OCI-LY1 (cell line): ENCODE data around the gene ALDH1A3.

Source experiments
- H2AFZ ChIP-seq: fragments of 200-600 bp; sonication (generic), shearing (Covaris generic); 2 replicates; pipeline ENCODE4 v1.6.0; 2014; ENCODE audit warnings: antibody characterized with exemption, mild to moderate bottlenecking, low read length
- H3F3A ChIP-seq: fragments of 200-600 bp; sonication (generic), shearing (Covaris generic); 2 replicates; pipeline ENCODE4 v1.6.0; 2014; ENCODE audit warnings: mild to moderate bottlenecking, antibody characterized with exemption, low read length, moderate library complexity; ENCODE audit not compliant: insufficient read depth
- H3K27ac ChIP-seq: fragments of 200-600 bp; sonication (generic); 2 replicates; pipeline ENCODE4 v1.5.1; 2014; ENCODE audit warnings: low read length, mixed run types, mild to moderate bottlenecking, low read depth; ENCODE audit not compliant: poor library complexity, severe bottlenecking
- H3K27me3 ChIP-seq: fragments of 200-600 bp; sonication (generic); 2 replicates; pipeline ENCODE4 v1.6.0; 2014; ENCODE audit warnings: antibody characterized with exemption, mild to moderate bottlenecking, low read length, moderate library complexity; ENCODE audit not compliant: insufficient read depth
- H3K36me3 ChIP-seq: fragments of 200-600 bp; sonication (generic); 2 replicates; pipeline ENCODE4 v1.6.1; 2014; ENCODE audit warnings: mild to moderate bottlenecking, antibody characterized with exemption, low read length, moderate library complexity, mixed read lengths; ENCODE audit not compliant: insufficient read depth
- H3K4me1 ChIP-seq: fragments of 200-600 bp; sonication (generic); 2 replicates; pipeline ENCODE4 v1.5.1; 2014; ENCODE audit warnings: mild to moderate bottlenecking, low read length, moderate library complexity; ENCODE audit not compliant: insufficient read depth, severe bottlenecking
- H3K4me2 ChIP-seq: fragments of 200-600 bp; sonication (generic), shearing (Covaris generic); 2 replicates; pipeline ENCODE4 v1.6.1; 2014; ENCODE audit warnings: low read length
- H3K4me3 ChIP-seq: fragments of 200-600 bp; sonication (generic); 2 replicates; pipeline ENCODE4 v1.5.1; 2014; ENCODE audit warnings: low read length, low read depth, mild to moderate bottlenecking, mixed read lengths; ENCODE audit not compliant: poor library complexity, severe bottlenecking
- H3K79me2 ChIP-seq: fragments of 200-600 bp; shearing (Covaris generic); 2 replicates; pipeline ENCODE4 v1.6.1; 2016; ENCODE audit warnings: mixed run types, low read length, mixed read lengths; ENCODE audit not compliant: insufficient read depth
- H3K9ac ChIP-seq: fragments of 200-600 bp; sonication (generic), shearing (Covaris generic); 2 replicates; pipeline ENCODE4 v1.6.1; 2014; ENCODE audit warnings: mild to moderate bottlenecking, low read length, mixed read lengths
- H3K9me2 ChIP-seq: fragments of 200-600 bp; sonication (generic), shearing (Covaris generic); 2 replicates; pipeline ENCODE4 v1.6.1; 2014; ENCODE audit warnings: low read depth, mild to moderate bottlenecking, low read length, mixed read lengths
- H3K9me3 ChIP-seq: fragments of 200-600 bp; shearing (Covaris generic); 2 replicates; pipeline ENCODE4 v1.6.1; 2014; ENCODE audit warnings: low read length, mixed read lengths
- H4K20me1 ChIP-seq: fragments of 200-600 bp; sonication (generic), shearing (Covaris generic); 2 replicates; pipeline ENCODE4 v1.6.0; 2016; ENCODE audit warnings: mild to moderate bottlenecking, low read length; ENCODE audit not compliant: insufficient read depth
- CTCF ChIP-seq: fragments of 200-600 bp; sonication (generic), shearing (Covaris generic); IDR thresholded peaks from 2 replicates; pipeline ENCODE4 v1.5.1; 2017; ENCODE audit warnings: mild to moderate bottlenecking, antibody characterized with exemption, low read length, moderate library complexity, mixed read lengths
- EZH2 ChIP-seq: fragments of 200-600 bp; sonication (generic), shearing (Covaris generic); IDR thresholded peaks from 2 replicates; pipeline ENCODE4 v1.8.0; 2017; ENCODE audit warnings: borderline replicate concordance, mixed run types, mild to moderate bottlenecking, antibody characterized with exemption, low read length, moderate library complexity, mixed read lengths

The ALDH1A3 gene

DNA sequence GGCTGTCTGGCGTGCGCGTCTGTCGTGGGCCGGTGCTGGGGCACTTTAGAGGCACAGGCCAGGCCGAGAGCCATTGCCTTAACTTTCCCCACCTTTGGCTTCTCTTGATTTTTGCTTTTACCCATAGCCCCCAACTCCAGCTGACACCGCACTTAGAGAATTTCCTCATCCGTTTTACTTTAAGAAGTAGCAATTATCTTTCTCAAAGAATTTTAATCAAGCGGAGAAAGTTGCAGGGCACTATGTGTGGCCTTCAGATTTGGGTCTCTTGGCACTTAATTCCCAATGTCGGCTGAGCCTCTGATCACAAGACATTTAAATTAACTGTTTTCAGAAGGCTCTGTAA, 1.2 kb downstream of the ALDH1A3 start:
- no peaks in the 10 kb centered on the region for H3K79me2 ChIP-seq
- H3K36me3 ChIP-seq: no peaks in the 10 kb centered on the region
- no peak overlapping the region for H3K4me3 ChIP-seq
- TF ChIP-seq EZH2: no peak
- no peak for TF ChIP-seq CTCF
- H2AFZ ChIP-seq: no peak overlapping the region
- no peaks in the 10 kb centered on the region for H3K4me1 ChIP-seq
- no peaks in the 10 kb centered on the region for H4K20me1 ChIP-seq
- no peaks in the 10 kb centered on the region for H3K9me2 ChIP-seq
- no peaks in the 10 kb centered on the region for H3K9me3 ChIP-seq
- 0 out of 2 replicates have a peak, but pooled peaks cover under 1% of the 10 kb centered on the region for H3K27me3 ChIP-seq
- no peak overlapping the region for H3K4me2 ChIP-seq
- H3K27ac ChIP-seq: no peak overlapping the region
- H3K9ac ChIP-seq: no peak overlapping the region
- H3F3A ChIP-seq: no peaks in the 10 kb centered on the region

DNA sequence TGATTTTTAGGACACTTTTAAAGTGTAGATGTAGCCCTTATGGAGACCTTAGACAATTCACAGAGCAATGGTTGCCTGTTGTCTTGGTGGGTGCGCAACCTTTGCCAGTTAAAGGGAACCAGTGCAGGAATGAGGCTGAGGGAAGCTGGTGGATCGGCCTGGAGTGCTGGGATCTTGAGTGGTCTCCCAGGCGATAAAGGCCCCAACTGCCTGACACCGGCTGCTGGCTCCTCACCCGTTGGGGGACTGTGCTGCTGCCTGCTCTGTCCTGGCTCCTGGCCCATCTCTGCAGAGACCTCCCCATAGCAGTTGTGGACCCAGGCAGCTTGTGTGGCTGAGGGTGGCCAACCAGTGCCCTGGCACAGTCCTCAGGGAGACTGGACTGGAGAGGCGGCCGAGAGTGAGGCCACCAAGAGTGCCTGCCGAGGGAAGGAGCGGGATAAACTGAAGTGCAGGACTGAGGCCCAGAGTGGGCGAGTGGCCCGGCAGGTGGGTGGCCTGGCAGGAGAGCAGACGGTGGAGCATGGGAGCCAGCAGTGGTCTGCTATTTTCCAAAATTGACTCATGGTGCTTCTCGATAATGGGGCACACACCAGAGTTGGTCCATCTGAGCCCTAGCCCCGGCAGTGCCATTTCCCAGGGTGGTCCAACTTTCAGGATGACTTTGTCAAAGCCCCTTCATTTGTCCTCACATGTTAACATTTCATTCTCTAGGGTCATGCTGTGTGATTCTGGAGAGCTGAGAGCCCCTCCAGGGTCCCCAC, 2.1 kb downstream of the ALDH1A3 start:
- H3K9ac ChIP-seq: no peak overlapping the region
- no peaks in the 10 kb centered on the region for H3K9me3 ChIP-seq
- no peaks in the 10 kb centered on the region for H3K36me3 ChIP-seq
- no peaks in the 10 kb centered on the region for H3K4me1 ChIP-seq
- TF ChIP-seq EZH2: no peak
- no peak for TF ChIP-seq CTCF
- 0 out of 2 replicates have a peak, but pooled peaks cover 3% of the 10 kb centered on the region for H3K27me3 ChIP-seq
- H3K4me3 ChIP-seq: no peak overlapping the region
- H3F3A ChIP-seq: no peaks in the 10 kb centered on the region
- no peaks in the 10 kb centered on the region for H3K79me2 ChIP-seq
- H3K4me2 ChIP-seq: no peak overlapping the region
- no peaks in the 10 kb centered on the region for H3K9me2 ChIP-seq
- no peak overlapping the region for H2AFZ ChIP-seq
- H4K20me1 ChIP-seq: no peaks in the 10 kb centered on the region
- no peak overlapping the region for H3K27ac ChIP-seq

DNA sequence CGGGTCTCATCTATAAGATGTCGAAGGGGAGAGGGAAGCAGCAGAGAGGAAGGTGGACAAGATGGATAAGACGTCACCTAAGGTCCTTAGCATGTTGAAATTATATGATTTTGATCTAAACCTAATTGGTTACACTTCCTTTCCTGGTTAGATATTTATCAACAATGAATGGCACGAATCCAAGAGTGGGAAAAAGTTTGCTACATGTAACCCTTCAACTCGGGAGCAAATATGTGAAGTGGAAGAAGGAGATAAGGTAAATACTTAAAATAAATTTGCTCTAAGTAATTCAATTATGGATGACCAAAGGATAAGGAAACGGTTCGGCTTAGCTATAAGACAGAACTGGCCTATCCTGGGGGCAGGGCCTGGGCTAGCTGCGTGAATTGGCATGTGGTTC, 5.5 kb downstream of the ALDH1A3 start:
- Histone ChIP-seq H3K9me2 (no peaks in the 10 kb centered on the region), H3K4me2 (no peak overlapping the region), H3K27ac (no peak overlapping the region), H3K4me3 (no peak overlapping the region), H3K79me2 (no peaks in the 10 kb centered on the region), H3K4me1 (no peaks in the 10 kb centered on the region), H3F3A (no peaks in the 10 kb centered on the region), H3K36me3 (no peaks in the 10 kb centered on the region), H4K20me1 (no peaks in the 10 kb centered on the region), H3K27me3 (0 out of 2 replicates have a peak, but pooled peaks cover 3% of the 10 kb centered on the region), H3K9me3 (no peaks in the 10 kb centered on the region), H2AFZ (no peak overlapping the region), H3K9ac (no peak overlapping the region)
- TF ChIP-seq EZH2 (no peak), CTCF (no peak)
